K562 (cell line): ENCODE measurements around the gene DELE1. TPM values are rescaled to one million over a fixed set of nuclear protein-coding genes. Genes with fewer than 3 reads are reported as not detected.

ENCODE experiments used
- DACH1 ChIP-seq: fragments of 450-650 bp; IDR thresholded peaks from 2 replicates; pipeline ENCODE4 v1.6.1; 2018; ENCODE audit not compliant: partially characterized antibody
- DPF2 ChIP-seq: fragments of 450-650 bp; IDR thresholded peaks from 2 replicates; pipeline ENCODE4 v1.6.1; 2016
- ELF1 ChIP-seq: fragments of 200-800 bp; sonication (Bioruptor generic); IDR thresholded peaks from 2 replicates; pipeline ENCODE4 v1.6.1; 2016; ENCODE audit warnings: missing genetic modification characterization, missing compliant biosample characterization
- EZH2 ChIP-seq: IDR thresholded peaks from 2 replicates; pipeline ENCODE4 v1.6.1; 2012; ENCODE audit warnings: low read depth, mild to moderate bottlenecking, inconsistent platforms, low read length, borderline replicate concordance
- FOSL1 ChIP-seq: fragments of 200-800 bp; sonication (Bioruptor generic); conservative IDR thresholded peaks from 2 replicates; pipeline ENCODE4 v1.6.1; 2016; ENCODE audit warnings: missing genetic modification characterization, missing compliant biosample characterization
- GABPB2 ChIP-seq: fragments of 250-450 bp; sonication (Bioruptor Pico); conservative IDR thresholded peaks from 2 replicates; pipeline ENCODE4 v1.5.1; 2021; ENCODE audit warnings: mild to moderate bottlenecking
- NCOA4 ChIP-seq: fragments of 450-650 bp; IDR thresholded peaks from 2 replicates; pipeline ENCODE4 v1.6.1; 2018; ENCODE audit warnings: mild to moderate bottlenecking; ENCODE audit not compliant: partially characterized antibody
- NFE2L1 ChIP-seq: fragments of 450-650 bp; IDR thresholded peaks from 2 replicates; pipeline ENCODE4 v1.6.1; 2016; ENCODE audit warnings: missing genetic modification characterization, low read depth, mild to moderate bottlenecking, missing compliant biosample characterization, moderate library complexity, borderline replicate concordance
- NONO ChIP-seq, 2 experiments: fragments of 200-400 bp in 1 of 2; fragments of 450-650 bp in 1 of 2; formaldehyde crosslinking in 1 of 2; IDR thresholded peaks; 2 replicates each; pipeline ENCODE4 v1.6.1; 2017; ENCODE audit warnings: low read depth in 2 of 2, mild to moderate bottlenecking in 2 of 2, moderate library complexity in 2 of 2, low read length in 1 of 2
- NRF1 ChIP-seq, 2 experiments: fragments of 450-650 bp; IDR thresholded peaks in 1 of 2; conservative IDR thresholded peaks in 1 of 2; 2 replicates each; pipeline ENCODE4 v1.6.1; 2014; ENCODE audit warnings: mild to moderate bottlenecking in 2 of 2
- PURB ChIP-seq: sonication (generic); formaldehyde crosslinking; IDR thresholded peaks from 2 replicates; pipeline ENCODE4 v1.9.0; 2021; ENCODE audit warnings: low read depth, mild to moderate bottlenecking, missing genetic modification reagents
- RBM22 ChIP-seq: fragments of 200-400 bp; formaldehyde crosslinking; IDR thresholded peaks from 2 replicates; pipeline ENCODE4 v1.6.1; 2018; ENCODE audit warnings: low read length, low read depth; ENCODE audit not compliant: poor library complexity, severe bottlenecking
- SIN3B ChIP-seq: fragments of 450-650 bp; IDR thresholded peaks from 2 replicates; pipeline ENCODE4 v1.6.1; 2017; ENCODE audit warnings: low read depth, mild to moderate bottlenecking, moderate library complexity
- ZNF507 ChIP-seq: conservative IDR thresholded peaks from 2 replicates; pipeline ENCODE4 v1.6.1; 2017; ENCODE audit warnings: missing genetic modification characterization, missing compliant biosample characterization
- ZNF77 ChIP-seq: fragments of 250-450 bp; sonication (Bioruptor Pico); IDR thresholded peaks from 2 replicates; pipeline ENCODE4 v1.5.0; 2020
- ZNF778 ChIP-seq: fragments of 450-650 bp; formaldehyde crosslinking; IDR thresholded peaks from 2 replicates; pipeline ENCODE4 v1.4.0; 2020; ENCODE audit warnings: mild to moderate bottlenecking, moderate library complexity
- ZNF780A ChIP-seq: fragments of 250-450 bp; sonication (Bioruptor Pico); IDR thresholded peaks from 2 replicates; pipeline ENCODE4 v1.5.0; 2021; ENCODE audit warnings: mild to moderate bottlenecking
- ZSCAN32 ChIP-seq: fragments of 450-650 bp; formaldehyde crosslinking; IDR thresholded peaks from 2 replicates; pipeline ENCODE4 v1.4.0; 2020; ENCODE audit warnings: mild to moderate bottlenecking, moderate library complexity
- polyA plus RNA-seq, 8 experiments: library from polyadenylated mRNA; depleted of rRNA in 4 of 8; stranded (reverse) in 5 of 8; unstranded in 3 of 8; fragments of >200 nt; fragmentation: Nextera tagmentation in 2 of 8; fragmentation: Illumina TruSeq in 1 of 8; extraction: Ambion mirVana in 2 of 8; extraction: Trizol in 1 of 8; gene quantifications; 2 replicates each; pipeline versions ENCODE4 v1.2.1 to v1.2.3, GENCODE V29; 2011 to 2014; ENCODE audit warnings: inconsistent platforms in 1 of 8, missing spikeins in 1 of 8
- total RNA-seq, 7 experiments: library from RNA; depleted of rRNA in 6 of 7; stranded (reverse); fragments of >200 nt in 6 of 7; fragmentation: Illumina TruSeq in 2 of 7; extraction: Trizol in 2 of 7; gene quantifications; 2 replicates each; pipeline versions ENCODE4 v1.2.1 to v1.2.3, GENCODE V29; 2011 to 2021; ENCODE audit warnings: low replicate concordance in 1 of 7
- TF ChIP-seq, protein P1 (sequence below): fragments of 250-450 bp; sonication (Bioruptor Pico); IDR thresholded peaks from 2 replicates; pipeline ENCODE4 v1.8.0; 2022; ENCODE audit warnings: moderate library complexity, mild to moderate bottlenecking, inconsistent platforms
- TF ChIP-seq, protein P2 (sequence below): sonication (generic); formaldehyde crosslinking; IDR thresholded peaks from 2 replicates; pipeline ENCODE4 v1.8.1; 2023; ENCODE audit warnings: mild to moderate bottlenecking, missing genetic modification reagents, moderate library complexity
- TF ChIP-seq, protein P3 (sequence below): IDR thresholded peaks from 2 replicates; pipeline ENCODE4 v1.6.1; 2011; ENCODE audit warnings: borderline replicate concordance, low read depth, mild to moderate bottlenecking, moderate library complexity, low read length; ENCODE audit not compliant: insufficient read depth, poor library complexity, severe bottlenecking
- TF ChIP-seq, protein P4 (sequence below): fragments of 450-650 bp; formaldehyde crosslinking; IDR thresholded peaks from 2 replicates; pipeline ENCODE4 v1.4.0; 2020; ENCODE audit warnings: mild to moderate bottlenecking, moderate library complexity

DELE1 gene
- total and polyA plus RNA-seq, 9 of the 15 experiments (the other 6 are each of a cell fraction or from before 2014, with no cell fraction given) = 16.6 to 74.4 (median 49.8) TPM

DNA sequence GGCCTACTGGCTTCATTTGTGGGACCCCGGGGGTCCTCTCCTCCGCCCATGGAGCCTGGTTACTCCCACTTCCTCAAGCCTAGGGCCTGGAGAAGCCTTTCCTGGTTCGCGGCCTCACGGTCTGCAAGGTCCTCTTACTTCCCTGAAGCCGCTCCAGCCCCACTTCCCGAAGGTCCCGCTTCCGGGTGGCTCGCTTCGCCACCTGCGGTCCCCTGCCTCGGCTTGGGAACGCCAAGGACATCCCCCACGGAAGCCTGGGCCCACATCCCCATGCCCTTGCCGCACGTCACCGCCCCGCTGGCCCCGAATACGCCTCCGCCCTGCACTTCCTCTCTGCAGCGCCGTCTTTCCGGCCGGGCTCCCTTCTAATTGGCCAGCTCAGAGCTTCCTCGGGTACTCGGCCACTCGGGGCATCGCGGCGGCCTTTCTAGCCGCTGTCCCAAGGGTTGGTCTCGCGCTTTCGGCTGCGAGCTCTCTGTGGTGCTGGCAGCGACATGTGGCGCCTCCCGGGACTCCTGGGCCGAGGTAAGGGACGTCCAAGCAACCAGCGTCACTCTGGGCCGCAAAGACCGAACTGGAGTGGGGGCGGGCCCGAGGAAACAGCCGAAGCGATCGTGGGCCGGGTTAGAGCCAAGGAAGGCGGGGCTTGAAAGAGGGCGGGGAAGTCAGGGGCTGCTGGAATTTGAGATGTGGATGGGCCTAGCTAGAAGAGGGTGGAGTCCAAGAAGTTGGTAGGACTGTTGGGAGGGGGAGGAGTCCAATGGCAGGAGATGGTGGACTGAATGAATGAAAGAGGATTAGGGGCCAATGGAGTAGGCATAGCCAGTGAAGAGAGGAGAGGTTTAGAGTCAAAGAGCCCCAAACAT lies at the start of gene DELE1 (continued):
- TF ChIP-seq, protein P1, sequence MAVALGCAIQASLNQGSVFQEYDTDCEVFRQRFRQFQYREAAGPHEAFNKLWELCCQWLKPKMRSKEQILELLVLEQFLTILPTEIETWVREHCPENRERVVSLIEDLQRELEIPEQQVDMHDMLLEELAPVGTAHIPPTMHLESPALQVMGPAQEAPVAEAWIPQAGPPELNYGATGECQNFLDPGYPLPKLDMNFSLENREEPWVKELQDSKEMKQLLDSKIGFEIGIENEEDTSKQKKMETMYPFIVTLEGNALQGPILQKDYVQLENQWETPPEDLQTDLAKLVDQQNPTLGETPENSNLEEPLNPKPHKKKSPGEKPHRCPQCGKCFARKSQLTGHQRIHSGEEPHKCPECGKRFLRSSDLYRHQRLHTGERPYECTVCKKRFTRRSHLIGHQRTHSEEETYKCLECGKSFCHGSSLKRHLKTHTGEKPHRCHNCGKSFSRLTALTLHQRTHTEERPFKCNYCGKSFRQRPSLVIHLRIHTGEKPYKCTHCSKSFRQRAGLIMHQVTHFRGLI (CRISPR knock-in tag) = no peak
- TF ChIP-seq GABPB2 (CRISPR knock-in tag) (0 out of 2 replicates have a peak, but pooled peaks have one; percentile 14), ZNF77 (CRISPR knock-in tag) (no peak), NRF1 (conservative IDR thresholded peaks at IDR 0.05 in 1 of 2, IDR thresholded peaks at IDR 0.05 in 1 of 2) (peak; percentile 49 to 59; a peak in 3 of 4 replicates), DACH1 (no peak), RBM22 (no peak), ZNF780A (no peak), ZNF507 (tag) (no peak), NONO (IDR thresholded peaks at IDR 0.05; ENCODE audit: low read depth in 2 of 2, low read length in 1 of 2) (no peak), NCOA4 (no peak), ZNF778 (CRISPR knock-in tag) (no peak), DPF2 (0 out of 2 replicates have a peak, but pooled peaks have one; percentile 7), ELF1 (peak; percentile 91), FOSL1 (tag) (0 out of 2 replicates have a peak, but pooled peaks have one; percentile 27), SIN3B (peak; percentile 69; the same call in 1 of the 2 replicates), ZSCAN32 (CRISPR knock-in tag) (no peak), PURB (CRISPR knock-in tag) (no peak), NFE2L1 (tag) (no peak), EZH2 (no peak)
- TF ChIP-seq, protein P2, sequence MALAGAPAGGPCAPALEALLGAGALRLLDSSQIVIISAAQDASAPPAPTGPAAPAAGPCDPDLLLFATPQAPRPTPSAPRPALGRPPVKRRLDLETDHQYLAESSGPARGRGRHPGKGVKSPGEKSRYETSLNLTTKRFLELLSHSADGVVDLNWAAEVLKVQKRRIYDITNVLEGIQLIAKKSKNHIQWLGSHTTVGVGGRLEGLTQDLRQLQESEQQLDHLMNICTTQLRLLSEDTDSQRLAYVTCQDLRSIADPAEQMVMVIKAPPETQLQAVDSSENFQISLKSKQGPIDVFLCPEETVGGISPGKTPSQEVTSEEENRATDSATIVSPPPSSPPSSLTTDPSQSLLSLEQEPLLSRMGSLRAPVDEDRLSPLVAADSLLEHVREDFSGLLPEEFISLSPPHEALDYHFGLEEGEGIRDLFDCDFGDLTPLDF = 0 out of 2 replicates have a peak, but pooled peaks have one; percentile 48
- TF ChIP-seq, protein P3, sequence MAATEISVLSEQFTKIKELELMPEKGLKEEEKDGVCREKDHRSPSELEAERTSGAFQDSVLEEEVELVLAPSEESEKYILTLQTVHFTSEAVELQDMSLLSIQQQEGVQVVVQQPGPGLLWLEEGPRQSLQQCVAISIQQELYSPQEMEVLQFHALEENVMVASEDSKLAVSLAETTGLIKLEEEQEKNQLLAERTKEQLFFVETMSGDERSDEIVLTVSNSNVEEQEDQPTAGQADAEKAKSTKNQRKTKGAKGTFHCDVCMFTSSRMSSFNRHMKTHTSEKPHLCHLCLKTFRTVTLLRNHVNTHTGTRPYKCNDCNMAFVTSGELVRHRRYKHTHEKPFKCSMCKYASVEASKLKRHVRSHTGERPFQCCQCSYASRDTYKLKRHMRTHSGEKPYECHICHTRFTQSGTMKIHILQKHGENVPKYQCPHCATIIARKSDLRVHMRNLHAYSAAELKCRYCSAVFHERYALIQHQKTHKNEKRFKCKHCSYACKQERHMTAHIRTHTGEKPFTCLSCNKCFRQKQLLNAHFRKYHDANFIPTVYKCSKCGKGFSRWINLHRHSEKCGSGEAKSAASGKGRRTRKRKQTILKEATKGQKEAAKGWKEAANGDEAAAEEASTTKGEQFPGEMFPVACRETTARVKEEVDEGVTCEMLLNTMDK = no peak
- TF ChIP-seq, protein P4, sequence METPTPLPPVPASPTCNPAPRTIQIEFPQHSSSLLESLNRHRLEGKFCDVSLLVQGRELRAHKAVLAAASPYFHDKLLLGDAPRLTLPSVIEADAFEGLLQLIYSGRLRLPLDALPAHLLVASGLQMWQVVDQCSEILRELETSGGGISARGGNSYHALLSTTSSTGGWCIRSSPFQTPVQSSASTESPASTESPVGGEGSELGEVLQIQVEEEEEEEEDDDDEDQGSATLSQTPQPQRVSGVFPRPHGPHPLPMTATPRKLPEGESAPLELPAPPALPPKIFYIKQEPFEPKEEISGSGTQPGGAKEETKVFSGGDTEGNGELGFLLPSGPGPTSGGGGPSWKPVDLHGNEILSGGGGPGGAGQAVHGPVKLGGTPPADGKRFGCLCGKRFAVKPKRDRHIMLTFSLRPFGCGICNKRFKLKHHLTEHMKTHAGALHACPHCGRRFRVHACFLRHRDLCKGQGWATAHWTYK (CRISPR knock-in tag) = 0 out of 2 replicates have a peak, but pooled peaks have one; percentile 70
